ENCODE measurements around the gene SMOC1. TPM values are rescaled to one million over a fixed set of nuclear protein-coding genes. Genes with fewer than 3 reads are reported as not detected.

Gene SMOC1
- total RNA-seq, 1 experiment from 2014 or later = not detected

GRCh38 chr14:69951935-69952334, 72.7 kb downstream of the SMOC1 start:
- ChIA-PET CTCF (no interaction called here), POLR2A (ENCODE audit: unreplicated experiment) (no interaction called here)
- peaks cover 41% of the 10 kb centered on the region for H3K27me3 ChIP-seq (ENCODE audit: insufficient read depth, low read depth)
- no peaks in the 10 kb centered on the region for H4K20me1 ChIP-seq (ENCODE audit: insufficient read depth)
- H3K79me2 ChIP-seq (ENCODE audit: low read depth) = no peaks in the 10 kb centered on the region
- H3K4me2 ChIP-seq = no peak overlapping the region
- no peaks in the 10 kb centered on the region for H3K36me3 ChIP-seq (ENCODE audit: low read depth)
- intact Hi-C loops (cut with micrococcal nuclease; ENCODE audit: unreplicated experiment) = no loop called here
- no peaks in the 10 kb centered on the region for H3K9me2 ChIP-seq (ENCODE audit: insufficient read depth)
- BruUV-seq (replicated peaks) = no TSS peak
- H3K27ac ChIP-seq = no peak overlapping the region
- no peaks in the 10 kb centered on the region for H3F3A ChIP-seq (ENCODE audit: insufficient read depth, low read depth)
- no peak overlapping the region for H2AFZ ChIP-seq
- no peak overlapping the region for H3K4me3 ChIP-seq
- no peaks in the 10 kb centered on the region for H3K9me3 ChIP-seq (ENCODE audit: insufficient read depth, low read depth)
- TF ChIP-seq CTCF (conservative IDR thresholded peaks at IDR 0.05) (no peak), EZH2 (IDR thresholded peaks at IDR 0.05; ENCODE audit: low read depth) (no peak)
- no peak for DNase-seq
- H3K4me1 ChIP-seq (replicated peaks; ENCODE audit: insufficient read depth) = no peaks in the 10 kb centered on the region

GRCh38 chr14:69953266-69953915, 74.2 kb downstream of the SMOC1 start:
- Histone ChIP-seq H3K36me3 (ENCODE audit: low read depth) (no peaks in the 10 kb centered on the region), H3K27ac (no peak overlapping the region), H3F3A (ENCODE audit: insufficient read depth, low read depth) (no peaks in the 10 kb centered on the region), H3K9me3 (ENCODE audit: insufficient read depth, low read depth) (no peaks in the 10 kb centered on the region), H3K79me2 (ENCODE audit: low read depth) (no peaks in the 10 kb centered on the region), H2AFZ (no peak overlapping the region), H4K20me1 (ENCODE audit: insufficient read depth) (no peaks in the 10 kb centered on the region), H3K4me2 (no peak overlapping the region), H3K9me2 (ENCODE audit: insufficient read depth) (no peaks in the 10 kb centered on the region), H3K4me1 (replicated peaks; ENCODE audit: insufficient read depth) (no peaks in the 10 kb centered on the region), H3K4me3 (no peak overlapping the region), H3K27me3 (ENCODE audit: insufficient read depth, low read depth) (peaks cover 41% of the 10 kb centered on the region)
- no TSS peak for BruUV-seq (replicated peaks)
- no peak for DNase-seq
- intact Hi-C loops (cut with micrococcal nuclease; ENCODE audit: unreplicated experiment) = no loop called here
- POLR2A ChIA-PET (ENCODE audit: unreplicated experiment) = no interaction called here
- no peak for TF ChIP-seq EZH2 (IDR thresholded peaks at IDR 0.05; ENCODE audit: low read depth)
- TF ChIP-seq CTCF (conservative IDR thresholded peaks at IDR 0.05) = no peak
- CTCF ChIA-PET = no interaction called here

- DNase-seq = no peak
- Histone ChIP-seq H3K4me1 (replicated peaks; ENCODE audit: insufficient read depth) (no peaks in the 10 kb centered on the region), H3K4me3 (no peak overlapping the region), H3K27me3 (ENCODE audit: insufficient read depth, low read depth) (peaks cover 36% of the 10 kb centered on the region), H3K9me3 (ENCODE audit: insufficient read depth, low read depth) (no peaks in the 10 kb centered on the region), H3F3A (ENCODE audit: insufficient read depth, low read depth) (no peaks in the 10 kb centered on the region), H3K36me3 (ENCODE audit: low read depth) (no peaks in the 10 kb centered on the region), H3K9me2 (ENCODE audit: insufficient read depth) (no peaks in the 10 kb centered on the region), H2AFZ (no peak overlapping the region), H3K27ac (no peak overlapping the region), H3K79me2 (ENCODE audit: low read depth) (no peaks in the 10 kb centered on the region), H4K20me1 (ENCODE audit: insufficient read depth) (no peaks in the 10 kb centered on the region), H3K4me2 (no peak overlapping the region)
- no peak for TF ChIP-seq CTCF (conservative IDR thresholded peaks at IDR 0.05)
- no peak for TF ChIP-seq EZH2 (IDR thresholded peaks at IDR 0.05; ENCODE audit: low read depth)
- ChIA-PET CTCF (no interaction called here), POLR2A (ENCODE audit: unreplicated experiment) (no interaction called here)
- intact Hi-C loops (cut with micrococcal nuclease; ENCODE audit: unreplicated experiment) = no loop called here
- BruUV-seq (replicated peaks) = no TSS peak
Measured at GRCh38 chr14:69955855-69956845, 76.9 kb downstream of the SMOC1 start.
